HG02884 (cell line): Measurements from ENCODE around the gene P2RX7.
A peak's percentile ranks its signal among the peaks of the same experiment; 100 is the strongest.
"Not testable (repeated sequence)": the region's sequence is repeated elsewhere in the genome, so short reads cannot be mapped to it uniquely, and the experiment has no call there.

Experiments
- ATAC-seq: cut with Tn5 transposase; IDR thresholded peaks from one replicate; pipeline ENCODE4 v1.9.1; 2021; ENCODE audit warnings: mild to moderate bottlenecking, moderate library complexity; ENCODE audit not compliant: unreplicated experiment

P2RX7 gene

GRCh38 chr12:121202407-121203355 lies 70.0 kb downstream of the P2RX7 start:
- no peak for ATAC-seq

GRCh38 chr12:121203482-121203881 lies 70.8 kb downstream of the P2RX7 start:
- ATAC-seq = no peak

GRCh38 chr12:121205491-121205890 lies 72.8 kb downstream of the P2RX7 start:
- no peak for ATAC-seq

- ATAC-seq = not testable (repeated sequence)
Observed at GRCh38 chr12:121208571-121208970, 75.9 kb downstream of the P2RX7 start.

- ATAC-seq = no peak
Observed at GRCh38 chr12:121209221-121209620, 76.5 kb downstream of the P2RX7 start.

- peak; percentile 73 for ATAC-seq
Observed at GRCh38 chr12:121209624-121210572, 77.2 kb downstream of the P2RX7 start, which contains the start of gene P2RX4. Gene P2RX4, plus strand, starts transcription at chr12:121210129. Its CDS starts 36 bp downstream, at chr12:121210165.

- ATAC-seq = no peak
Observed at GRCh38 chr12:121212875-121213274, 80.2 kb downstream of the P2RX7 start.

- ATAC-seq = no peak
Observed at GRCh38 chr12:121214166-121214777, 81.6 kb downstream of the P2RX7 start.

GRCh38 chr12:121214855-121215745 lies 82.4 kb downstream of the P2RX7 start:
- no peak for ATAC-seq

GRCh38 chr12:121216102-121216501 lies 83.4 kb downstream of the P2RX7 start:
- no peak for ATAC-seq

GRCh38 chr12:121217063-121217462 lies 84.4 kb downstream of the P2RX7 start:
- no peak for ATAC-seq

GRCh38 chr12:121217761-121218160 lies 85.1 kb downstream of the P2RX7 start:
- ATAC-seq = no peak

- ATAC-seq = no peak
Observed at GRCh38 chr12:121218588-121219352, 86.1 kb downstream of the P2RX7 start.

- ATAC-seq = no peak
Observed at GRCh38 chr12:121219353-121219986, 86.8 kb downstream of the P2RX7 start.

- ATAC-seq = no peak
Observed at GRCh38 chr12:121222847-121223246, 90.2 kb downstream of the P2RX7 start.

- ATAC-seq = no peak
Observed at GRCh38 chr12:121223292-121224285, 90.9 kb downstream of the P2RX7 start.

- ATAC-seq = no peak
Observed at GRCh38 chr12:121224591-121224990, 91.9 kb downstream of the P2RX7 start.
